Activated naive CD8-positive, alpha-beta T cell treated with anti-CD3 and anti-CD28 coated beads for 36 hours (primary cell): Measurements from ENCODE around the gene AMBRA1. TPM values are rescaled to one million over a fixed set of nuclear protein-coding genes. Genes with fewer than 3 reads are reported as not detected.
A peak's percentile ranks its signal among the peaks of the same experiment; 100 is the strongest.
"Not testable (repeated sequence)": the region's sequence is repeated elsewhere in the genome, so short reads cannot be mapped to it uniquely, and the experiment has no call there.

Experiments used
- DNase-seq: peaks from one replicate; pipeline ENCODE4 v3.0.0; 2021
- H3K27ac Mint-ChIP-seq: one replicate; pipeline ENCODE4 v1.8.0; 2022; ENCODE audit warnings: mild to moderate bottlenecking, moderate library complexity, mixed read lengths
- H3K27me3 Mint-ChIP-seq: one replicate; pipeline ENCODE4 v1.8.0; 2022; ENCODE audit warnings: mild to moderate bottlenecking, mixed read lengths
- H3K36me3 Mint-ChIP-seq: one replicate; pipeline ENCODE4 v1.8.0; 2021; ENCODE audit warnings: mild to moderate bottlenecking, mixed read lengths
- H3K4me1 Mint-ChIP-seq: one replicate; pipeline ENCODE4 v1.8.0; 2021; ENCODE audit warnings: mixed read lengths
- H3K4me3 Mint-ChIP-seq: one replicate; pipeline ENCODE4 v1.8.0; 2022; ENCODE audit warnings: mild to moderate bottlenecking, moderate library complexity, mixed read lengths
- H3K9me3 Mint-ChIP-seq: one replicate; pipeline ENCODE4 v1.8.0; 2022; ENCODE audit warnings: mixed read lengths
- total RNA-seq, 2 experiments: library from RNA; stranded (reverse); gene quantifications; one replicate each; pipeline ENCODE4 v1.2.3, GENCODE V29; 2021

Gene AMBRA1
- total RNA-seq, 2 experiments from 2014 or later: 24.6 to 27.2 TPM

DNA sequence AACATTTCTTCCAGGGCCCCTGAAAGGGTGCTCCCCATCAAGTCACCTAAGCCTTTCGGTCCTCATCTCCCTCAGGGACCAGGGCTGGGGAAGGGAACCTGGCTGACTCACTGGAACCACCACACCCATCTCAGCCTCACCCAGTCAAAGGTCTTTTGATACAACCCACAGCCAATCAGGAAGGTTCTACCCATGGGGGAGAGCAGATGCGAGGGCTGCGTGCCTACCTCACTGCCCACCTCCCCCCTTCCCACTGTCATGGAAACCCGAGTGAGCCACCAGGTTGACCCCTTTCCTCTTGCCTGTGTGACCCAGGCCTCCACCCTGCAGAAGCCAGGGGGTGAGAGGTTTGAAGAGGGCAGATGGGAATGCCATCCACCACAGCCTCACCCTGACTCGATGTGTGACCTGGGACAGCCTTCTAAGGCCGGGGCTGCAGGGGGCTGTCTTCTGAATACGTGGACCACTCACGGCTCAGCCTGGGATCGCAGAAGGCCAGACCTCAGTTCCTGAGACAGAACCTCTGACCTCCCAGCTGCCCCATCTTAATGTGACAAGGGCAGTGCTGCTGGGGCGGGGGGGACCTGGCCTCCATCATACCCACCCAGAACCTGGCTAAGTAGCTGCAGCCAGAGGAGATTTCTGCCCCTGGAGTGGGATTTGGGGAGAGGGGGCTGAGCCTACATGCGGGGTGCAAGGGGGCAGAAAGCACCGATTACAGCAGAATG, 209.7 kb downstream of the AMBRA1 start:
- no peak overlapping the region for H3K27ac Mint-ChIP-seq
- no peak for DNase-seq
- H3K4me3 Mint-ChIP-seq: no peak overlapping the region
- no peaks in the 10 kb centered on the region for H3K36me3 Mint-ChIP-seq
- peaks cover 15% of the 10 kb centered on the region for H3K4me1 Mint-ChIP-seq
- no peaks in the 10 kb centered on the region for H3K9me3 Mint-ChIP-seq
- H3K27me3 Mint-ChIP-seq: peaks cover 53% of the 10 kb centered on the region

GRCh38 chr11:46383404-46383758, 210.4 kb downstream of the AMBRA1 start:
- DNase-seq: no peak
- Mint-ChIP-seq H3K4me3 (no peak overlapping the region), H3K36me3 (no peaks in the 10 kb centered on the region), H3K27me3 (peaks cover 45% of the 10 kb centered on the region), H3K9me3 (no peaks in the 10 kb centered on the region), H3K27ac (no peak overlapping the region), H3K4me1 (peaks cover 15% of the 10 kb centered on the region)

DNA sequence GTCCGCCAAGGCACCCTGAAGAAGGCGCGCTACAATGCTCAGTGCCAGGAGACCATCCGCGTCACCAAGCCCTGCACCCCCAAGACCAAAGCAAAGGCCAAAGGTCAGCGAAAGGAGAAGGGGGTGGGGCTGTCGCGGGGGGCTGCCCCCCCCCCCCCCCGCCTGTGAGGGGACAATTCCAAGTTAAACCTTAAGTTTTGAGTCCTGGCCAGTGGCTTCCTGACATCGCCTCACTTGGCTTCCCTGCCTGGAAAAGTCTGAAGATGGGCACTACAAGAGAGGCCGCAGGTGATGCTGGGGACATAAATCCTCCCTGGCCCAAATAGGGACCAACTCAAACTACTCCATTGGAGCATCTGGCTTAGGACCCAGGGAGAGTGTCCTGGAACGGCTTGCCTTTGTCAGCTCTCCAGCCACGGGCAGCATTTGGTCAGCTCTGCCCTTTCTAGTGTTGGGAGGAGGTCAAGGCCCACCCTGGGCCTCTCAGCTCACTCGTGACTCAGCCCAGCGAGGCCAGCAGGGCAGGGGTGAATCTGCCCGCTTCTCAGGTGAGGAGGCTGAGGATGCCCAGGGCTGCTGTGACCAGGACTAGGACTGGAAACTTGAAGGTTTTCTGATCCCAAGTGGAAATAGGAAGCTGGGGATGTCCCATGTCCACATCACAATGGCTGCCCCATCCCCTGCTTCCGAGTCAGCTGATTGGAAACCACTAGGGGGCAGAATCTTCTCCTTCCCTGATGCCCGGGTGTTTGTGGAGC, 211.0 kb downstream of the AMBRA1 start:
- Mint-ChIP-seq H3K4me3 (no peak overlapping the region), H3K27me3 (peaks cover 39% of the 10 kb centered on the region), H3K9me3 (no peaks in the 10 kb centered on the region), H3K27ac (no peak overlapping the region), H3K4me1 (peaks cover 11% of the 10 kb centered on the region), H3K36me3 (peaks cover 2% of the 10 kb centered on the region)
- no peak for DNase-seq

DNA sequence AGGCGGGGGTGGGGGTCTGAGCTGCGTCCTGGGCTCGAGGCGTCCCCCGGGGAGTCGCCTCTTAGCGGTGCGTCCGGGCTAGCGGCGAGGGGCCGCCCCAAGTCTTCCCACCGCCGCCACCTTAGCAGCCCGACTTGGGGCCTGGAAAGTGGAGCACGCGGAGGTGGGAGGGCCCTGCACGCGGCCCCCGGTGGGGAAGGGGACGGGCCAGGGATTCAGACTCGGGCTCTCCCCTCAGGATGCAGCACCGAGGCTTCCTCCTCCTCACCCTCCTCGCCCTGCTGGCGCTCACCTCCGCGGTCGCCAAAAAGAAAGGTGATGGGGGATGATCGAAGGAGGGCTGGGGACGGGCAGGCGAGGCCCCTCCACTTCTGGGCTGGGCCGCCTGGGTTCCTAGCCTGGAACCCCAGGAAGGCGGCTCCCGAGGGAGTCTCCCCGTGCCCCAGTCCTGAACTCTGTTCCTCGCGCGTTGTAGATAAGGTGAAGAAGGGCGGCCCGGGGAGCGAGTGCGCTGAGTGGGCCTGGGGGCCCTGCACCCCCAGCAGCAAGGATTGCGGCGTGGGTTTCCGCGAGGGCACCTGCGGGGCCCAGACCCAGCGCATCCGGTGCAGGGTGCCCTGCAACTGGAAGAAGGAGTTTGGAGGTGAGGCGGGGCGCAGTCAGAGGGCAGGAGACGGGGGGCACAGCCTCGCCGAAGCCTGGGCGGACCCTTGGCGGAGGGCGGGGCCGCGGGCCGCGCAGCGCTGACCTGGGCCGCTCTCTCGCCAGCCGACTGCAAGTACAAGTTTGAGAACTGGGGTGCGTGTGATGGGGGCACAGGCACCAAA, 211.8 kb downstream of the AMBRA1 start:
- DNase-seq: peak; percentile 35
- H3K9me3 Mint-ChIP-seq: no peaks in the 10 kb centered on the region
- H3K27me3 Mint-ChIP-seq: peaks cover 33% of the 10 kb centered on the region
- no peak overlapping the region for H3K27ac Mint-ChIP-seq
- peaks cover 11% of the 10 kb centered on the region for H3K4me1 Mint-ChIP-seq
- peaks cover 10% of the 10 kb centered on the region for H3K36me3 Mint-ChIP-seq
- H3K4me3 Mint-ChIP-seq: peak overlapping the region; percentile 72

- Mint-ChIP-seq H3K36me3 (peaks cover 10% of the 10 kb centered on the region), H3K27ac (peak within 1 kb of the TSS; percentile 56), H3K27me3 (peaks cover 25% of the 10 kb centered on the region), H3K4me3 (peak within 1 kb of the TSS; percentile 72), H3K9me3 (no peaks in the 10 kb centered on the region), H3K4me1 (peaks cover 11% of the 10 kb centered on the region)
- peak; percentile 37 for DNase-seq
Measured at GRCh38 chr11:46381048-46381818, 212.6 kb downstream of the AMBRA1 start, which contains the start of gene MDK. Gene MDK, plus strand, starts transcription at chr11:46381669. Its CDS starts 389 bp downstream, at chr11:46382058.

GRCh38 chr11:46380340-46381047, 213.3 kb downstream of the AMBRA1 start:
- peaks cover 19% of the 10 kb centered on the region for H3K27me3 Mint-ChIP-seq
- H3K4me3 Mint-ChIP-seq: peak overlapping the region; percentile 64
- H3K4me1 Mint-ChIP-seq: peaks cover 11% of the 10 kb centered on the region
- peaks cover 10% of the 10 kb centered on the region for H3K36me3 Mint-ChIP-seq
- H3K27ac Mint-ChIP-seq: peak overlapping the region; percentile 72
- no peaks in the 10 kb centered on the region for H3K9me3 Mint-ChIP-seq
- peak; percentile 77 for DNase-seq

DNA sequence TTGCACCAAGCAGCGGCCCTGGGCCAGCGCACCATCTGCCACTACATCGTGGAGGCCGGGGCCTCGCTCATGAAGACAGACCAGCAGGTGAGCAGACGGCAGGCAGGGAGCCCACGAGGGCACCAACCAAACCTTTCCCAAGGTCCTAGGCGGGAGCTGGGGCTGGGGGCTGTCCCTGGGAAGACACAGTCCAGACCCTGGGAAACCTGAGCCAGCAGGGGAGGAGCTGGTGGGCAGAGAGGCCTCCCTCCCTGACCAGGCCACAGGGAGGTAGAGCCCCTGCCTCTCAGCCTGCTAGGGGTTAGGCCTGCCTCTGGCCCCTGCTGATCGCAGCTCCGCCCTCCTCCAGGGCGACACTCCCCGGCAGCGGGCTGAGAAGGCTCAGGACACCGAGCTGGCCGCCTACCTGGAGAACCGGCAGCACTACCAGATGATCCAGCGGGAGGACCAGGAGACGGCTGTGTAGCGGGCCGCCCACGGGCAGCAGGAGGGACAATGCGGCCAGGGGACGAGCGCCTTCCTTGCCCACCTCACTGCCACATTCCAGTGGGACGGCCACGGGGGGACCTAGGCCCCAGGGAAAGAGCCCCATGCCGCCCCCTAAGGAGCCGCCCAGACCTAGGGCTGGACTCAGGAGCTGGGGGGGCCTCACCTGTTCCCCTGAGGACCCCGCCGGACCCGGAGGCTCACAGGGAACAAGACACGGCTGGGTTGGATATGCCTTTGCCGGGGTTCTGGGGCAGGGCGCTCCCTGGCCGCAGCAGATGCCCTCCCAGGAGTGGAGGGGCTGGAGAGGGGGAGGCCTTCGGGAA, 214.1 kb downstream of the AMBRA1 start:
- not testable (repeated sequence) for H3K4me3 Mint-ChIP-seq

DNA sequence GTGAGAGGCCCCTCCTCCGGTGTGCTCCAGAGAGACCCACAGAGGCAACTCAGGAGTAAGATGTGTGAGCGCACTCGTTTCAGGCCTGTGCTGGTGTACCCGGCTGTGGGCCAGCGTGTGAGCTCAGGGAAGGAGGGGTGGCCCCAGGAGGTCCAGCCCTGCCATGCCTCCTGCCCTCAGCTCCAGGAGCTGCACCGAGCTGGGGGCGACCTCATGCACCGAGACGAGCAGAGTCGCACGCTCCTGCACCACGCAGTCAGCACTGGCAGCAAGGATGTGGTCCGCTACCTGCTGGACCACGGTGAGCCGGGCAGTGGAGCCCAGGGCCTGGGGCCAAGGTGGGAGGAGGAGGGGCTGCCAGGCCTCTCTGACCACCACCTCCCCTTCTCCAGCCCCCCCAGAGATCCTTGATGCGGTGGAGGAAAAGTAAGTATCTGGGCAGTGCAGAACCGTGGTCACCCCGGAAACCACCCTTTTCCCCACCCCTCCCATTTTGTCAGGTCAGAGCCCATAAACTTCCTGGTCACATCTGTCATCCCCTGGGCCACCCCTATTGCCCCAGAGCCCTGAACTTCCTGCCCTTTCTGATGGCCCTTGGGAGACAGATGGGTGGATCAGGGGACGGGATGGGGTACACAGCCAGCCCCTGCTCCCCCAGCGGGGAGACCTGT, 214.9 kb downstream of the AMBRA1 start:
- Mint-ChIP-seq H3K4me3 (no peak overlapping the region), H3K9me3 (no peaks in the 10 kb centered on the region), H3K27me3 (peaks cover 15% of the 10 kb centered on the region), H3K4me1 (peaks cover 11% of the 10 kb centered on the region), H3K27ac (peak overlapping the region; percentile 48), H3K36me3 (peaks cover 10% of the 10 kb centered on the region)
- DNase-seq: no peak

More for the DNA sequence above, 214.1 kb downstream of the AMBRA1 start:
- DNase-seq, H3K9me3 Mint-ChIP-seq: not testable (repeated sequence)
- peaks cover 10% of the 10 kb centered on the region for H3K36me3 Mint-ChIP-seq
- peaks cover 19% of the 10 kb centered on the region for H3K27me3 Mint-ChIP-seq
- peaks cover 11% of the 10 kb centered on the region for H3K4me1 Mint-ChIP-seq
- H3K27ac Mint-ChIP-seq: peak overlapping the region; percentile 42

GRCh38 chr11:46378296-46378695, 215.5 kb downstream of the AMBRA1 start:
- Mint-ChIP-seq H3K36me3 (peaks cover 10% of the 10 kb centered on the region), H3K9me3 (no peaks in the 10 kb centered on the region), H3K4me3 (no peak overlapping the region), H3K27me3 (peaks cover 10% of the 10 kb centered on the region), H3K27ac (peak overlapping the region; percentile 48), H3K4me1 (peaks cover 11% of the 10 kb centered on the region)
- DNase-seq: no peak

GRCh38 chr11:46377831-46378230, 216.0 kb downstream of the AMBRA1 start:
- Mint-ChIP-seq H3K4me3 (no peak overlapping the region), H3K27ac (no peak overlapping the region), H3K4me1 (peaks cover 11% of the 10 kb centered on the region), H3K36me3 (peaks cover 10% of the 10 kb centered on the region), H3K27me3 (peaks cover 9% of the 10 kb centered on the region), H3K9me3 (no peaks in the 10 kb centered on the region)
- DNase-seq: no peak

DNA sequence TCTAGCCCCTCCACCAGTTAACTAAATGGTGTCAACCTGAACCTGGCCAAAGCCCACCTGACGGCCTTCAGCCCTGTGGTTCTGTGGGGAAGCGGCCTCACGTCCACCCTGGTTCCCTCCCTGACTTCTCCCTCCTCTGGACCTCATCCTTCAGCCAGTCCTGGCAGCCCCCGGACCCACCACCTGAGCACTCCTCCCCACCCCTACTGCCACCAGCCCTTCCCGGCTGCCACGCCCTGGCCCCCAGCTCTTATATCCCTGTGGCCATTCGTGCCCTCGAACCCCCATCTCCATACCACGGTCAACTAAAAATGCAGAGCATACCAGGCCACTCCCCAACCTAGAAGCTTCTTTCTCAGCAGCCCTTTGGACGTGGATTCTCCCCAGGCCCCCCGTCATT, 216.5 kb downstream of the AMBRA1 start:
- no peak overlapping the region for H3K27ac Mint-ChIP-seq
- H3K4me1 Mint-ChIP-seq: peaks cover 11% of the 10 kb centered on the region
- peaks cover 10% of the 10 kb centered on the region for H3K36me3 Mint-ChIP-seq
- peaks cover 5% of the 10 kb centered on the region for H3K27me3 Mint-ChIP-seq
- no peak overlapping the region for H3K4me3 Mint-ChIP-seq
- DNase-seq: no peak
- H3K9me3 Mint-ChIP-seq: no peaks in the 10 kb centered on the region

GRCh38 chr11:46376258-46377050, 217.4 kb downstream of the AMBRA1 start:
- Mint-ChIP-seq H3K4me1 (peaks cover 6% of the 10 kb centered on the region), H3K9me3 (no peaks in the 10 kb centered on the region), H3K27ac (no peak overlapping the region), H3K4me3 (no peak overlapping the region), H3K27me3 (no peaks in the 10 kb centered on the region), H3K36me3 (peaks cover 11% of the 10 kb centered on the region)
- DNase-seq: no peak
